ENCODE data around the gene ZNF488.

Gene ZNF488

DNA sequence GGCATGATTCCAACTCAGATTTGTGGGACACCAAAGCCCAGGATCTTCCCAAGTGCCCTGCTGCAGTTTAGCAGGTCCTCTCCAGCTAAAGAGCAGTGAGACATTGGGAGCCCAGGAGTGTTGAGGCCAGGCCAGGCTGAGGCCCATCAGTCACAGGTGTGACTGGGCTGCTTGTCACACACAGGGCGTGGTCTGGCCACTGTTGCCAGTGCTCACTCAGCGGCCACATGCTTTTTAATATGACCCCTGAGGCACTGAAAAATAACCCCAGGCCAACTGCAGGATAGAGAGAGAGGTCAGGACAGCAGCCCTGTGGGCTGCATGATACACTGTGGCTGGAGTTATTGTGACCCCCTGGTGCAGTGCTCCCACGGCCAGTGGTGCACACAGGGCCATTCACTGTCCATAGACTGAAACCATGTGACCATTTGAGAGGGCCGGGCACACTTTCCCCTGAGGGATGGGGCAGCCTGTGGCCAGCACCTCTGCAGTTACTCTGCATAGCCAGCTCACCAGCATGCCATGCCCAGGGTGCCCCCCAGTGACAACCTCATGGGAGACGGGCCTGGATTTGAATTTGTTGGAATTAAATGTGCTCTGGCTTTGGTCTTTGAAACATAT, 57.7 kb downstream of the ZNF488 start:
- no peak for DNase-seq

DNA sequence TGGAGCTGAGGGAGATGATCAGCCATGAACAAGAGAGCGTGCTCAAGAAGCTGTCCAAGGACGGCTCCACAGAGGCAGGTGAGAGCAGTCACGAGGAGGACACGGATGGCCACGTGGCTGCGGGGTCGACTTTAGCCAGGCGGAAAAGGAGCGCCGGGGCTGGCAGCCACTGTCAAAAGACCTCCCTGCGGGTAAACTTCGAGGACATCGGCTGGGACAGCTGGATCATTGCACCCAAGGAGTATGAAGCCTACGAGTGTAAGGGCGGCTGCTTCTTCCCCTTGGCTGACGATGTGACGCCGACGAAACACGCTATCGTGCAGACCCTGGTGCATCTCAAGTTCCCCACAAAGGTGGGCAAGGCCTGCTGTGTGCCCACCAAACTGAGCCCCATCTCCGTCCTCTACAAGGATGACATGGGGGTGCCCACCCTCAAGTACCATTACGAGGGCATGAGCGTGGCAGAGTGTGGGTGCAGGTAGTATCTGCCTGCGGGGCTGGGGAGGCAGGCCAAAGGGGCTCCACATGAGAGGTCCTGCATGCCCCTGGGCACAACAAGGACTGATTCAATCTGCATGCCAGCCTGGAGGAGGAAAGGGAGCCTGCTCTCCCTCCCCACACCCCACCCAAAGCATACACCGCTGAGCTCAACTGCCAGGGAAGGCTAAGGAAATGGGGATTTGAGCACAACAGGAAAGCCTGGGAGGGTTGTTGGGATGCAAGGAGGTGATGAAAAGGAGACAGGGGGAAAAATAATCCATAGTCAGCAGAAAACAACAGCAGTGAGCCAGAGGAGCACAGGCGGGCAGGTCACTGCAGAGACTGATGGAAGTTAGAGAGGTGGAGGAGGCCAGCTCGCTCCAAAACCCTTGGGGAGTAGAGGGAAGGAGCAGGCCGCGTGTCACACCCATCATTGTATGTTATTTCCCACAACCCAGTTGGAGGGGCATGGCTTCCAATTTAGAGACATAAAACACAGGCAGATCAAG, 58.5 kb downstream of the ZNF488 start:
- no peak for DNase-seq

GRCh38 chr10:47323636-47324296, 60.3 kb downstream of the ZNF488 start:
- no peak for DNase-seq

DNA sequence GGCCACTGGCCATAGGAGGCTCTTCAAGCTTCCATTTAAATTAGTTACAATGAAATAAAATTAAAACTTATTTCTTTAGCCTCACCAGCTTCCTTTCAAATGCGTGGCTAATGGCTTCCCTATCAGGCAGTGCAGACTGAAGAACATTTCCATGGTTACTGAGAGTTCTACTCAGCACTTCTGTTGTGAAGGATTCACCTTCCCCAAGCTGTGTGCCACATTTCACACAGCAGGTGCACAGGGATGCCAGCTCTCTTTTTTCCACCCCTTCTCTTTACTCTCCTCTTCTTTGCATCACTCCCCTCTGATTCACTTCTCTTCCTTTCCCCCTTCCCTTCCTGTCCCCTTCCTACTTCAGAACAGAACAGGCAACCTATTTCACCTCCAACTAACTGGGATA, 61.0 kb downstream of the ZNF488 start:
- no peak for DNase-seq

DNA sequence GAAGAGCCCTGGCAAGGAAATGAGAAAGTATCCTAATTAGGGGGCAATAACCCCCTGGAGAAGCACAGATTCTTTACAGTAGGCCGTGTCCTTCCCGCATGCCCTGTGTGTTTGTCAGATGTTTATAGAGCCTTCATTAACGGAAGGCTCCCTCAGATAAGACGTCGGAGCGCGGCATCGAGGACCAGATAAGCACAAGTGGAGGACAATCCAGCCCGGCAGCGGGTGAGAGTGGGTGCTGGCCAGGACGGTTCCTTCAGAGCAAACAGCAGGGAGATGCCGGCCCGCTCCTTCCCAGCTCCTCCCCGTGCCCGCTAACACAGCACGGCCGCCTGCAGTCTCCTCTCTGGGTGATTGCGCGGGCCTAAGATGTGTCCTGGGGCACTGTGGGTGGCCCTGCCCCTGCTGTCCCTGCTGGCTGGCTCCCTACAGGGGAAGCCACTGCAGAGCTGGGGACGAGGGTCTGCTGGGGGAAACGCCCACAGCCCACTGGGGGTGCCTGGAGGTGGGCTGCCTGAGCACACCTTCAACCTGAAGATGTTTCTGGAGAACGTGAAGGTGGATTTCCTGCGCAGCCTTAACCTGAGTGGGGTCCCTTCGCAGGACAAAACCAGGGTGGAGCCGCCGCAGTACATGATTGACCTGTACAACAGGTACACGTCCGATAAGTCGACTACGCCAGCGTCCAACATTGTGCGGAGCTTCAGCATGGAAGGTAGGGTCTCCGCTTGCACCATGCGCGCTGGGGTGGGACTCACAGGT, 61.6 kb downstream of the ZNF488 start, which contains the start of gene GDF2:
Gene GDF2 (plus strand): TSS at position 155 of the 762 bp plus-strand sequence. CDS start 215 bp downstream, at position 370.
- DNase-seq, result no peak

DNA sequence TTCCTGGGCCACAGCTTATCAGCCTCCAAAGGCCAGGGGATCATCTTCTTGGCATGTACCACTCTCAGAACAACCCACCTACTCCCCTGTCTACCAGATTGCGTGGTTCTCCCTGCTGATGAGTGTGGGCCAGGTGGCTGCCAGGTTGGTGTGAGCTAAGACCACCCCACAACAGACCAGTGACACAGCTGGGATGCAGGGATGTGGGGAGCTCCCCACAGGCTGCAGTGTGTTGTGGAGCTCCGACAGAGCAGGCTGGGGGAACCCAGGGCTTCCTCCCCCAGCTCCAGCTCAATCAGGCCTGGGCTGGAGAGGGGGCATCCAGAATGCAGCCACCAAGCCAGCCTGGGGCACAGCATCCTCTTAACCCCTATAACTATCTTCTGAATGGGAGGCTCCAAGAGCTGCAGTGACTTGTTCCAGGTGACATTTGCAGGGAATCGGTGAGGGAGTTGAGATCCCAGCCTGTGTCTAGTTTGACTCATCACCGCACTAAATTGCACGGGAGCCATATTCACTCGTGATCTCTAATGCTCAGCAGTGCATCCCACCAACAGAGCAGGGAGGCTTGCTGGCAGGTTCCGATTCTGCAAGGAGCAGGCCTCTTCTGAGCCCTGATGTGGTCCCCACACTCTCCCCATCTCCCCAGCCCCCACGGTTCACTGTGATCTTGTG, 62.4 kb downstream of the ZNF488 start:
- DNase-seq, result no peak

- DNase-seq, result no peak
These were observed 63.3 kb downstream of the ZNF488 start for GRCh38 chr10:47320812-47321211.

GRCh38 chr10:47319784-47320183, 64.3 kb downstream of the ZNF488 start:
- no peak for DNase-seq

- no peak for DNase-seq
These were observed 65.4 kb downstream of the ZNF488 start for GRCh38 chr10:47318706-47319105.

DNA sequence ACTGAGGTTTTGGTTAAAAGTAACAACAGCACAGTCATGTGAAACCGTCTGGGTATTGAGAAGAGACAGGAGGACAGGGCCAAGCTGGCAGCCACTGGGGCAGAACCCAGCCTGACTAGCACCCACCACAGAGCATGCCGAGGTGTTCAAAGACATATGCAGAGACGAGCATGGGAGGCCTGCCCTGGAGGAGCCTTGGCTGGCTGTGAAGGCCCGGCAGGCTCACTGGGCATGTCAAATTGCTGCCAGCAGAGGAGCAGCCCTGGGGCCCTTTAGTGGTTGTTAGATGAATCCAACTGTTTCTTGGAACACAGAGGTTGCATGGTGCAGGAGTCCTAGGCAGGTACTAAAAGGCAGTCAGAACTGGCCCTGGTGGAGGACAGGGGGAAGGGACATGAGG, 66.8 kb downstream of the ZNF488 start:
- DNase-seq, result no peak

DNA sequence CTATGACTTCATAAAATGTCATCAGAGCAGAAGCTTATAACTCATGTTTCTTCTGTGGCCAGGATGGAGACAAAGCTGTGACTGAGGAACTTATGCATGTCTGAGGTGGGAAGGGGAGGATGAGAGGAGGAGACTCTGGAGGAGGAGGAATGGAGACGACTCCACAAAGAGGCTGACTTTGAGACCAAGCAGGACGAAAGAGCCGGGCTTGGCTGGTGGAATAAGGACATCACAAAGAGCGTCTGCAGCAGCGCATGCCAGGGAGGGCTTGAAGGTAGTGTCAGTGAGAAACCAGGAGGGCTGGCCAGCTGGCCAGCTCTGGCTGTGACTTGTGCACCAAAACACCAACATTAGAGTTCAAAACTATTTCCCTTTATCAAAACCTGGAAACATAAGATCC, 68.0 kb downstream of the ZNF488 start:
- no peak for DNase-seq
